TTC549 (cell line): ENCODE measurements around the gene PTRHD1.

Source experiments
- FAIRE-seq: peaks from 2 replicates; lab custom pipeline; 2012; peaks lifted over from hg19 to GRCh38; lab: Jason Lieb, UNC

The PTRHD1 gene

GRCh38 chr2:24830351-24830750, 37.2 kb upstream of the PTRHD1 start:
- FAIRE-seq, result no peak

DNA sequence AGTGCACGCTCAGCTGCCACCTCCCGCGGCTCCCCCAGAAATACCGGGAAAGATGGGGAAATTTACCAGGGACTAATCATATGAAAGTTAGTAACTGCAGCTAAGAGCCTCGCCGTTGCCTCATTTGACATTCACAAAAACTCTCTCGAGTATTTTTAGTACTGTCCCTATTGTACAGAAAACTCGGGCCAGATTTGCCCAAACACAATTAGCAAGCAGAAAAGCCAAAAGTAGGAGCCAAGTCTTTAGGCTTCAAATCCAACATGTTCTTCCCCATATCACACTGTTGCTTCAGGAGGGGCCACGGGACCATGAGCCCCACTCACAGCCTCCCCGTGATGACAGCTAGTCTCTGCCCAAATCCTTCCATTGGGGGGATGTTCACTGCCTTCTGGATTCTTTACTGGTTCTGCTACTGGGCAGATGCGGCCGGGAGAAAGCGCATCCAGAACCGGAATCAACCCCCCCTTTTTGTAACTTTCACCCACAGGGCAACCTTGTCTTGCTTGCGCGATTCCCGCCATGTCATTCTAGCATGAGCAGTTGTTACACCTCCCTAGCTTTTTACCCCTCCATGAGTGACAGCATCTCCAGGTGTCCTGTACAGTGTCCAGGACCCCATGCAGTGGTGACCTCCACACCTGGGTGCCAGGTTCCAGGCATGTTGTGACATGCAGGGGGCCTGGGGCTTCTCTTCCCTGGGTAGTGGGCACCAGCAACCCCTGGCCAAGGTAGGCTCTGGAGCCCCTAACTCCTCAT, 35.2 kb upstream of the PTRHD1 start:
- FAIRE-seq, result no peak

GRCh38 chr2:24827321-24828237, 34.4 kb upstream of the PTRHD1 start:
- FAIRE-seq, result peak; percentile 87

DNA sequence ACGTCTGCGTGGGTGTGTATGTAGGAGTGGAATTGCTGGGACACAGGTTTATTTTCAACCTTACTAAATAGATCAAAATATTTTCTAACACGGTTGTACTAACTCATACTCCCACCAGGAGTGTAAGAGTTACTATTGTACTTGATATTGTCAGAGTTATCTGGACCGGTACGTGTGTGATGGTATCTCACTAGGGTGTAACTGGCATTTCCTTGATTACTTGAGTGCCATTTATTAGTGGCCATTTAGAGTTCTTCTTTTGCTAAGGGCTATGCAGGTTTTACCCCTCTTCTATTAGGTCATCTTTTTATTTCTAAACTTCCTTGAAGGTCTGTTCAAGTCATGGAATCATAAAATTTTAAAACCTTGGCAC, 33.6 kb upstream of the PTRHD1 start:
- FAIRE-seq, result no peak

GRCh38 chr2:24825883-24826772, 32.9 kb upstream of the PTRHD1 start:
- FAIRE-seq, result no peak

- no peak for FAIRE-seq
Measured at GRCh38 chr2:24824966-24825882, 32.0 kb upstream of the PTRHD1 start.

DNA sequence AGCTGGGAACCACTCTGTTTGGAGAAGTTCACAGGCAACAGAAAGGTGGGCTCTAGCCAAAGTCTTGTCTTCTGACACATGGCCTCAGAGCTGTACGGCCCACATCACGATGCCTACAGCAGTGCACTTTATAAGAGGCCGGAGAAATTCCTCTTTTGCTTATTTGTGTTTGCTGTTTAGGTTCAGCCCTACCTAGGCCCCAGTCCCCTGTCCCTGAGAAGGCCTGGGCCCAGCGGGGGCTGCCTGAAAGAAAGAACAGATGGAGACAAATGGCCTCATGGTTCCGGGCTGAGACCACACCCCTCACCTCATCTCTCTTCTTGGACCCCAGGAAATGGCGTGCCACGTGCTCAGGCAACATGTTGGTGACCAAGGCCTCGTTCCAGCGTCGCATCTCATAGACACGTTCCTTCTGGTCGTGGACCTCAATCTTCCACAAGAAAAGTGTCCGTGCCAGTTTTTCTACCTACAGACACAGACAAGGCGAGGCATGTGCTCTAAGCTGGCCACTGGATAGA, 30.9 kb upstream of the PTRHD1 start:
- no peak for FAIRE-seq

GRCh38 chr2:24822049-24822706, 29.0 kb upstream of the PTRHD1 start:
- FAIRE-seq, result no peak

DNA sequence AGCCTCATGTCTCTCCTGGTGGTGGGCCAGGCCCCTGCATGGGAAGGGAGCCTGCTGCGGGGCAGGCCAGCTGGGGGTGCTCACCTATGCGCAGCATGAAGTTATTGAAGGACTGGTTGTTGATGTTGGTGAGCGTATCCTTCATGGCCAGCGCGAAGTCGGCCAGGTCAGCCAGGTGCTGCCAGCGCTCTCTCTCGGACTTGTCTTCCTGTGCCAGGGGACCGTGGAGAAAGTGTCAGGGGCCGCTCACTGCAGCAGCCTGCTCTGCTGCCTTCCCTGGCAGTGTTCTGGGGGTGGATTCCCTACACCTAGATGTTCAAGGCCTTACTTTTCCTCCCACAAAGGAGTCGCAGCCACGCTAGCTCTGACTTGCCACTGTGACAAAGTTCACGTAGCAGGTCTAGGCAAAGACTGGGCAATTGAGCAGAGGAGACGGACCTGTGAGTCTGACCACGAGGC, 28.3 kb upstream of the PTRHD1 start:
- FAIRE-seq, result no peak

GRCh38 chr2:24820598-24821432, 27.6 kb upstream of the PTRHD1 start:
- FAIRE-seq, result no peak

DNA sequence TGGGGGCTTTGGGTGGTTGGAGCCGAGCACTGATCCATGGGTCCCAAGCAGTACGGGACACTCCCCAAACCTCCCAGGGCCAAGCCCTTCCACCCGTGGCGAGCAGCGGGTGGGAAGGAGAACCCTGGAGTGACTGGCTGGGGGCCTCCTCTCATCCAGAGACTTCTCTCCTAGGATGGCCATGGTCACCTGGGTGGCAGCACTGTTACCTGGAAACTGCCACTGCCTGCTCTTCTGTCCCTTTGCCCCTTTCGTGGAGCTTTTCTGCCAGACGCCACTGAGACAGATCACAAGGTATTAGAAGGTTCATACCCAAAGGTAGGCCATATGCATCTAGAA, 27.0 kb upstream of the PTRHD1 start:
- FAIRE-seq, result no peak

DNA sequence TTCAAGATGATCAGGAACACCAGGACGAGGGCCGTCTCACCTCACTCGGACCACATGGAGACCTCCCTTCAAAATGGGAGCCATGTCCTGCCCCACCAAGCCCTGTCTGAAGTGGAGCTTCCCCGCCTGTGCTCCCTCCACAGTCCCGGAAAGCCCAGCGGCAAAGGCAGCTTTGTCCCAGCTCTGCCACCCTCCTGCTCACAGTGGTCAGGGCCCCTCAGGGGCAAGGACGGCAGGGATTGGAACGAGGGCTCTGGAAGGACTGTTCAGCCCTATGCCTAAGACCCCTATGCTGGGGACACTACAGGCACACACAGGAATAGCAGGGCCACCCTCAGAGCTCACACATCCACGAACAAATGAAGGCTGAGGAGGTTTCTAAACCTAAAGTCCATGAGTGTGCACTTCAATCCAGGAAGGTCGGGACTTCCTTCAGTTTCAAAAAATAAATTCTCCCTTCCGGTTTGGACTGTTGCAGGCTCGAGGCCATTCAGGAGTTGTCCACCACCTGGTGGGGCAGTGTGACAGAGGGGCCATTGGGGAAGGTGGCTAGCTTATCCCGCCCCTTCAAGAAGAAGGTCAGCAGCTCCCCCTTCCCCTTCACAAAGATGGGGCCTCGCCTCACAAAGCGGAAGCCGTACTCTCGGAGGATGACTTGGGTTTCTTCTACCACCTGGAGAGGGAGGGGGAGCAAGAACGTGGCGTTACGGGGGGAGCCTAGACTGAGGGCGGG, 26.4 kb upstream of the PTRHD1 start:
- no peak for FAIRE-seq

- no peak for FAIRE-seq
Measured at GRCh38 chr2:24818721-24819167, 25.6 kb upstream of the PTRHD1 start.

- no peak for FAIRE-seq
Measured at GRCh38 chr2:24816884-24817283, 23.7 kb upstream of the PTRHD1 start.

DNA sequence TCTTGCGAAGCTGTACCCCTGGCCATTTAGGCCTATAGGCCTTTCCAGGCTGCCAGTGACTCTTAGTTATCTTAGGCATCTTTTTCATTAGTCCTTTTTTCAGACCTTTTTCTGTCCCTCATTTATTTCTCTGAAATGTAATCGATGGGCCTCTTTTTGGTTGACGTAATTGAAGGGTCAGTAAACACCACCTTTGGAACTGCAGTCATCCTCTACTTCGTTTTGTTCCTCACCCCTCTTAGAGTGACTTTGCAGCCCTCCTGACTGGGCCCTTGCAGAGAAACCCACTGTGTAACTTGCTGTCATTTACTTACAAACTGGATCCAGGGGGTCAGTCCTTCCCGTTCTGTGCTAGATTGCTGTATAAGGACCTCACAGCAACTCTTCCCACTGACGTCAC, 23.2 kb upstream of the PTRHD1 start:
- FAIRE-seq, result no peak

GRCh38 chr2:24815171-24815570, 22.0 kb upstream of the PTRHD1 start:
- FAIRE-seq, result no peak

GRCh38 chr2:24814516-24814915, 21.3 kb upstream of the PTRHD1 start:
- no peak for FAIRE-seq

DNA sequence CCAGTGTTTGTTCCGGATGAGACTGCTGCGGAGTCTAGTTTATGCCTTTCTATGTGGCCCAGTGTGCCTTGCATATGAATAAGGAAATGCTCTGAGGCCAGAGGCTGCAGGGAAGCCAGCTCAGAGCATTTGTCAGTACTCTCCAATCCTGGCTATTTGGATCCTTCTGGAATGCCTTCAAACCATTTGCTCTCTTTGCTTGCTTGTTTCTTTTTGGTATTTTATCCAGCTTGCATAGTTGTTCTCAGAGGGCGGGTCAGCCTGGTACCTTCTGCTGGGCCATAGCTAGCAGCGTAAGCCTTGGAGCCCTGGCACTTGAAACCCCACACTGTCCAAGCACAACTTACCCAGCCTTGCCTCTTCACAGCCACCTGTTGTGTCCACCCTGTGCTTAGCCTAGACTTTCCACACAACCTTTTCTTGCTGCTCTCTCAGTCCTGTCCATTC, 20.5 kb upstream of the PTRHD1 start:
- no peak for FAIRE-seq
